H1 (cell line): ENCODE results near the gene FOXO6. TPM values are rescaled to one million over a fixed set of nuclear protein-coding genes. Genes with fewer than 3 reads are reported as not detected.
A peak's percentile ranks its signal among the peaks of the same experiment; 100 is the strongest.

Experiments used
- CTCF ChIA-PET: fragments of 300-600 bp; sonication (Branson Sonifier 250); formaldehyde crosslinking; loops from one replicate; lab custom pipeline; 2021; ENCODE audit not compliant: partially characterized antibody; lab: Charles Lee
- POLR2A ChIA-PET: fragments of 300-600 bp; sonication (Branson Sonifier 250); formaldehyde crosslinking; loops from one replicate; lab custom pipeline; 2021; ENCODE audit warnings: inconsistent platforms; ENCODE audit not compliant: partially characterized antibody; lab: Charles Lee
- DNase-seq, 2 experiments: peaks; one replicate each; pipeline versions ENCODE4 v3.0.0 to v3.0.0-alpha.2; 2010 to 2022; ENCODE audit warnings: low spot score in 2 of 2, low read depth in 1 of 2, mixed read lengths in 1 of 2
- FAIRE-seq: peaks from 2 replicates; lab custom pipeline; 2011; peaks lifted over from hg19 to GRCh38; lab: Jason Lieb, UNC
- H2AFZ ChIP-seq: 2 replicates; pipeline ENCODE4 v1.8.1; 2012; ENCODE audit warnings: low read length, inconsistent platforms
- H2AK5ac ChIP-seq: 2 replicates; pipeline ENCODE4 v1.6.1; 2013; ENCODE audit warnings: low read depth, low read length
- H2BK120ac ChIP-seq: replicated peaks from 2 replicates; pipeline ENCODE3; 2013; ENCODE audit warnings: low read depth, low read length, inconsistent platforms
- H2BK12ac ChIP-seq: 2 replicates; pipeline ENCODE4 v1.6.1; 2013; ENCODE audit warnings: low read depth, low read length
- H2BK15ac ChIP-seq: 2 replicates; pipeline ENCODE4 v1.6.1; 2013; ENCODE audit warnings: low read length
- H2BK20ac ChIP-seq: 2 replicates; pipeline ENCODE4 v1.6.1; 2013; ENCODE audit warnings: low read length
- H2BK5ac ChIP-seq: 2 replicates; pipeline ENCODE4 v1.6.1; 2013; ENCODE audit warnings: low read depth, low read length
- H3K14ac ChIP-seq: 2 replicates; pipeline ENCODE4 v1.6.1; 2013; ENCODE audit warnings: inconsistent platforms; ENCODE audit not compliant: insufficient read length
- H3K18ac ChIP-seq: 2 replicates; pipeline ENCODE4 v1.6.1; 2013; ENCODE audit warnings: low read length; ENCODE audit errors: extremely low read depth
- H3K23ac ChIP-seq: 2 replicates; pipeline ENCODE4 v1.6.1; 2013; ENCODE audit warnings: inconsistent platforms; ENCODE audit not compliant: insufficient read length
- H3K23me2 ChIP-seq: 2 replicates; pipeline ENCODE4 v1.6.1; 2013; ENCODE audit warnings: low read depth, low read length
- H3K27ac ChIP-seq: 2 replicates; pipeline ENCODE4 v1.6.1; 2011; ENCODE audit warnings: low read depth, low read length, inconsistent platforms
- H3K27me3 ChIP-seq, 4 experiments: replicated peaks in 1 of 4; 1 replicate in 1 of 4; 2 replicates in 3 of 4; pipeline versions ENCODE4 v1.6.1 to v1.8.1; 2011 to 2013; ENCODE audit warnings: low read length in 3 of 4, mild to moderate bottlenecking in 3 of 4, inconsistent platforms in 2 of 4, mixed read lengths in 2 of 4, moderate library complexity in 1 of 4; ENCODE audit not compliant: control insufficient read depth in 3 of 4, insufficient read depth in 3 of 4; ENCODE audit errors: extremely low read depth in 1 of 4
- H3K36me3 ChIP-seq, 4 experiments: 2 replicates each; pipeline versions ENCODE4 v1.6.1 to v1.8.1; 2011 to 2013; ENCODE audit warnings: mild to moderate bottlenecking in 4 of 4, low read length in 3 of 4, moderate library complexity in 2 of 4, control low read depth in 1 of 4, inconsistent platforms in 1 of 4; ENCODE audit not compliant: insufficient read depth in 4 of 4, control insufficient read depth in 2 of 4
- H3K4ac ChIP-seq: replicated peaks from 2 replicates; pipeline ENCODE3; 2013; ENCODE audit warnings: low read length, low read depth, mixed read lengths, inconsistent platforms; ENCODE audit not compliant: insufficient read length
- H3K4me1 ChIP-seq, 4 experiments: replicated peaks in 1 of 4; 1 replicate in 1 of 4; 2 replicates in 3 of 4; pipeline versions ENCODE4 v1.6.1 to v1.8.1; 2011 to 2013; ENCODE audit warnings: low read length in 3 of 4, inconsistent platforms in 2 of 4, mixed read lengths in 1 of 4; ENCODE audit not compliant: insufficient read depth in 4 of 4, control insufficient read depth in 3 of 4
- H3K4me2 ChIP-seq, 2 experiments: 2 replicates each; pipeline versions ENCODE4 v1.6.1 to v1.8.1; 2011 to 2013; ENCODE audit warnings: low read depth in 2 of 2, low read length in 2 of 2, control low read depth in 1 of 2, inconsistent platforms in 1 of 2, mild to moderate bottlenecking in 1 of 2; ENCODE audit not compliant: insufficient read depth in 1 of 2
- H3K4me3 ChIP-seq, 4 experiments: fragments of 200-600, 300-600 bp in 1 of 4; sonication (generic), shearing (Covaris generic), sonication (Bioruptor Twin) in 1 of 4; 2 replicates each; pipeline versions ENCODE4 v1.5.1 to v1.8.1; 2011 to 2016; ENCODE audit warnings: low read length in 4 of 4, low read depth in 3 of 4, control low read depth in 2 of 4, inconsistent platforms in 2 of 4, mild to moderate bottlenecking in 2 of 4, mixed read lengths in 1 of 4, moderate library complexity in 1 of 4; ENCODE audit not compliant: insufficient read depth in 2 of 4; ENCODE audit errors: extremely low read depth in 1 of 4
- H3K56ac ChIP-seq: replicated peaks from 2 replicates; pipeline ENCODE3; 2013; ENCODE audit warnings: low read depth, mild to moderate bottlenecking, mixed read lengths, low read length, inconsistent platforms; ENCODE audit not compliant: insufficient read length
- H3K79me1 ChIP-seq: 2 replicates; pipeline ENCODE4 v1.6.1; 2013; ENCODE audit warnings: low read depth, low read length, control low read depth
- H3K79me2 ChIP-seq, 2 experiments: 2 replicates each; pipeline versions ENCODE4 v1.6.1 to v1.8.1; 2012 to 2013; ENCODE audit warnings: low read length in 2 of 2, mild to moderate bottlenecking in 2 of 2, inconsistent platforms in 1 of 2; ENCODE audit not compliant: insufficient read depth in 2 of 2, control insufficient read depth in 1 of 2
- H3K9ac ChIP-seq, 4 experiments: replicated peaks in 1 of 4; 1 replicate in 1 of 4; 2 replicates in 3 of 4; pipeline versions ENCODE4 v1.6.1 to v1.8.1; 2011 to 2013; ENCODE audit warnings: low read depth in 3 of 4, low read length in 3 of 4, control low read depth in 2 of 4, mild to moderate bottlenecking in 2 of 4, moderate library complexity in 2 of 4, inconsistent platforms in 1 of 4; ENCODE audit errors: extremely low read depth in 1 of 4
- H3K9me3 ChIP-seq, 2 experiments: 2 replicates each; pipeline versions ENCODE4 v1.6.1 to v1.8.1; 2012 to 2013; ENCODE audit warnings: mild to moderate bottlenecking in 2 of 2, moderate library complexity in 2 of 2, control low read depth in 1 of 2, inconsistent platforms in 1 of 2, low read depth in 1 of 2, low read length in 1 of 2, mixed read lengths in 1 of 2; ENCODE audit not compliant: insufficient read depth in 2 of 2
- H4K20me1 ChIP-seq, 2 experiments: replicated peaks in 1 of 2; 2 replicates each; pipeline versions ENCODE3 to v1.8.1; 2011 to 2013; ENCODE audit warnings: inconsistent platforms in 2 of 2, low read length in 2 of 2, mild to moderate bottlenecking in 1 of 2; ENCODE audit not compliant: insufficient read depth in 2 of 2, control insufficient read depth in 1 of 2
- H4K5ac ChIP-seq: 2 replicates; pipeline ENCODE4 v1.6.1; 2013; ENCODE audit warnings: low read length, low read depth, mixed read lengths, inconsistent platforms; ENCODE audit not compliant: insufficient read length
- H4K8ac ChIP-seq: 2 replicates; pipeline ENCODE4 v1.8.0; 2013; ENCODE audit warnings: mild to moderate bottlenecking, moderate library complexity, low read length, inconsistent platforms; ENCODE audit not compliant: insufficient read depth; ENCODE audit errors: extremely low read depth
- H4K91ac ChIP-seq: replicated peaks from 2 replicates; pipeline ENCODE3; 2013; ENCODE audit warnings: low read length, mixed read lengths, inconsistent platforms; ENCODE audit not compliant: insufficient read length
- ASH2L ChIP-seq: fragments of 200-600, 300-600 bp; sonication (generic); IDR thresholded peaks from one replicate; pipeline ENCODE4 v1.7.1; 2017; ENCODE audit warnings: low read length
- CBX5 ChIP-seq: fragments of 300-800, 300-1000 bp; sonication (generic); IDR thresholded peaks from 2 replicates; pipeline ENCODE4 v1.7.1; 2016; ENCODE audit warnings: antibody characterized with exemption, low read length, low read depth
- E2F6 ChIP-seq: IDR thresholded peaks from 2 replicates; pipeline ENCODE4 v1.6.1; 2012; ENCODE audit warnings: inconsistent platforms
- EP300 ChIP-seq, 2 experiments: IDR thresholded peaks; 1 replicate in 1 of 2; 2 replicates in 1 of 2; pipeline ENCODE4 v1.6.1; 2011 to 2012; ENCODE audit warnings: low read depth in 2 of 2, low read length in 2 of 2, mild to moderate bottlenecking in 2 of 2, borderline replicate concordance in 1 of 2, inconsistent platforms in 1 of 2, moderate library complexity in 1 of 2
- EZH2 ChIP-seq: fragments of 200-600 bp; sonication (generic); IDR thresholded peaks from 2 replicates; pipeline ENCODE4 v1.7.1; 2012; ENCODE audit warnings: low read depth, mild to moderate bottlenecking, moderate library complexity, low read length, inconsistent platforms; ENCODE audit not compliant: severe bottlenecking
- HDAC6 ChIP-seq: IDR thresholded peaks from one replicate; pipeline ENCODE4 v1.7.1; 2012; ENCODE audit warnings: low read depth, mild to moderate bottlenecking, inconsistent platforms, low read length, moderate library complexity
- KDM5A ChIP-seq: fragments of 200-600 bp; IDR thresholded peaks from 2 replicates; pipeline ENCODE4 v1.7.1; 2012; ENCODE audit warnings: mild to moderate bottlenecking, low read length, inconsistent platforms, mixed read lengths
- NANOG ChIP-seq: IDR thresholded peaks from 2 replicates; pipeline ENCODE4 v1.6.1; 2011; ENCODE audit warnings: low read length, low read depth, mild to moderate bottlenecking, inconsistent platforms; ENCODE audit not compliant: insufficient read depth, poor library complexity, severe bottlenecking
- SP2 ChIP-seq: IDR thresholded peaks from 2 replicates; pipeline ENCODE4 v1.6.1; 2012; ENCODE audit warnings: mild to moderate bottlenecking, low read length, inconsistent platforms
- TAF1 ChIP-seq: IDR thresholded peaks from 2 replicates; pipeline ENCODE4 v1.6.1; 2011; ENCODE audit warnings: mild to moderate bottlenecking, low read depth, low read length
- ZNF274 ChIP-seq: IDR thresholded peaks from 2 replicates; pipeline ENCODE4 v1.7.0; 2012; ENCODE audit warnings: low read length, borderline replicate concordance; ENCODE audit errors: extremely low read depth
- WGBS, 2 experiments: shearing (Covaris generic) in 1 of 2; methylation state at CpG; one replicate each; pipeline versions ENCODE4 v1.1.6 to v1.1.7; 2013 to 2015; ENCODE audit warnings: low lambda C conversion rate in 2 of 2, mixed read lengths in 2 of 2, inconsistent platforms in 1 of 2, low coverage in 1 of 2, missing lambda C conversion rate in 1 of 2; ENCODE audit not compliant: insufficient replicate concordance in 2 of 2, insufficient coverage in 1 of 2, insufficient read length in 1 of 2; ENCODE audit errors: extremely low coverage in 1 of 2, missing lambda C conversion rate in 1 of 2; 5-methylcytosine and 5-hydroxymethylcytosine counted together
- polyA plus RNA-seq, 7 experiments: library from polyadenylated mRNA; depleted of rRNA in 3 of 7; stranded (reverse) in 5 of 7; unstranded in 2 of 7; fragments of >200 nt in 5 of 7; fragments of 200-250 nt in 2 of 7; gene quantifications; 1 replicate in 5 of 7; 2 replicates in 1 of 7; 4 replicates in 1 of 7; pipeline versions ENCODE4 v1.2.1 to v1.2.3, GENCODE V29; 2011 to 2013; ENCODE audit warnings: missing spikeins in 2 of 7, mixed read lengths in 2 of 7
- total RNA-seq: library from RNA; stranded (reverse); fragmentation: NEBNext Ultra II Directional; extraction: Animal tissue kit (Norgen Biotek cat#: 25700); gene quantifications from 2 replicates; pipeline ENCODE4 v1.2.1, GENCODE V29; 2021

The FOXO6 gene
- total and polyA plus RNA-seq, 2 of the 8 experiments (the other 6 are each of a cell fraction or from before 2014, with no cell fraction given), result 0.59 to 3.0 TPM

- Histone ChIP-seq H3K56ac (no peak overlapping the region), H3K4me1 (peaks cover 0 to 4% (median 4%) of the 10 kb centered on the region in 4 experiments; a peak in 5 of 7 replicates), H2AFZ (no peak overlapping the region), H4K8ac (no peak overlapping the region), H3K23me2 (no peaks in the 10 kb centered on the region), H4K5ac (no peak overlapping the region), H3K36me3 (no peaks in the 10 kb centered on the region), H3K4me2 (no peak overlapping the region), H3K9me3 (no peaks in the 10 kb centered on the region), H3K4ac (no peak overlapping the region), H3K23ac (no peak overlapping the region), H2AK5ac (0 out of 2 replicates have a peak overlapping the region, but pooled peaks have one; percentile 39), H3K14ac (no peak overlapping the region), H2BK12ac (0 out of 2 replicates have a peak overlapping the region, but pooled peaks have one; percentile 75), H4K20me1 (no peaks in the 10 kb centered on the region), H3K79me2 (no peaks in the 10 kb centered on the region), H3K18ac (no peak overlapping the region), H3K4me3 (no peak overlapping the region), H2BK20ac (no peak overlapping the region), H2BK5ac (no peak overlapping the region), H3K9ac (no peak overlapping the region), H3K79me1 (no peaks in the 10 kb centered on the region), H4K91ac (no peak overlapping the region), H2BK120ac (no peak overlapping the region), H3K27ac (no peak overlapping the region), H3K27me3 (no peaks in the 10 kb centered on the region), H2BK15ac (no peak overlapping the region)
- DNase-seq (peak in 1 of 2 experiments; percentile 33), FAIRE-seq (no peak)
- CTCF ChIA-PET, result interaction anchor here (0.6 to 17.8 kb wide), 13 partner anchors 13 to 671 kb away, joined by 3 to 420 read pairs (median 3); no protein-coding TSS in a partner anchor
- TF ChIP-seq SP2 (no peak), EZH2 (no peak), KDM5A (no peak), CBX5 (no peak), ASH2L (no peak), E2F6 (no peak), NANOG (no peak), ZNF274 (no peak), HDAC6 (no peak), TAF1 (no peak), EP300 (IDR thresholded peaks at IDR 0.05; ENCODE audit: borderline replicate concordance in 1 of 2, low read depth in 2 of 2, low read length in 2 of 2) (no peak)
- WGBS, 2 experiments, result 79% methylated on average over 7 of the region's 7 CpGs; no CpG with 5 or more reads in 1 of the 2 experiments
- POLR2A ChIA-PET, result no interaction called here
These were observed 33.1 kb upstream of the FOXO6 start for GRCh38 chr1:41328001-41328615.
